ENCODE data around the gene DYNLRB1.

The DYNLRB1 gene

GRCh38 chr20:34577061-34577460, 60.8 kb downstream of the DYNLRB1 start:
- DNase-seq (ENCODE audit: low spot score) = no peak
- FAIRE-seq = no peak

GRCh38 chr20:34578025-34578424, 61.8 kb downstream of the DYNLRB1 start:
- FAIRE-seq (no peak), DNase-seq (ENCODE audit: low spot score) (no peak)

GRCh38 chr20:34578521-34578920, 62.3 kb downstream of the DYNLRB1 start:
- no peak for FAIRE-seq

GRCh38 chr20:34579191-34579978, 63.2 kb downstream of the DYNLRB1 start:
- peak; percentile 55 for FAIRE-seq
- DNase-seq (ENCODE audit: low spot score) = peak; percentile 89

More at GRCh38 chr20:34578521-34578920, 62.3 kb downstream of the DYNLRB1 start:
- DNase-seq (ENCODE audit: low spot score) = no peak

- DNase-seq (ENCODE audit: low spot score) (no peak), FAIRE-seq (peak; percentile 75)
Observed at GRCh38 chr20:34579979-34580940, 64.0 kb downstream of the DYNLRB1 start.

- FAIRE-seq (no peak), DNase-seq (ENCODE audit: low spot score) (no peak)
Observed at GRCh38 chr20:34581341-34582184, 65.3 kb downstream of the DYNLRB1 start.

GRCh38 chr20:34582221-34582620, 66.0 kb downstream of the DYNLRB1 start:
- DNase-seq (ENCODE audit: low spot score) (no peak), FAIRE-seq (no peak)

GRCh38 chr20:34582911-34583310, 66.7 kb downstream of the DYNLRB1 start:
- peak; percentile 54 for DNase-seq (ENCODE audit: low spot score)
- FAIRE-seq = peak; percentile 88

- peak; percentile 42 for FAIRE-seq
Observed at GRCh38 chr20:34583544-34583943, 67.3 kb downstream of the DYNLRB1 start.

GRCh38 chr20:34585019-34585418, 68.8 kb downstream of the DYNLRB1 start:
- no peak for FAIRE-seq
- DNase-seq (ENCODE audit: low spot score) = no peak

More at GRCh38 chr20:34583544-34583943, 67.3 kb downstream of the DYNLRB1 start:
- no peak for DNase-seq (ENCODE audit: low spot score)

- no peak for DNase-seq (ENCODE audit: low spot score)
- FAIRE-seq = no peak
Observed at GRCh38 chr20:34586488-34587163, 70.4 kb downstream of the DYNLRB1 start.
